OCI-LY3 (cell line): ENCODE results near the gene GUCY1A1.

ENCODE experiments used
- EZH2phosphoT487 ChIP-seq: fragments of 200-600 bp; shearing (Covaris generic); IDR thresholded peaks from 2 replicates; pipeline ENCODE4 v1.6.1; 2018; ENCODE audit warnings: antibody characterized with exemption, mixed run types, low read depth
- TF ChIP-seq, protein P1 (sequence below): fragments of 200-600, 300-600 bp; sonication (generic); IDR thresholded peaks from 2 replicates; pipeline ENCODE4 v1.5.1; 2014; ENCODE audit warnings: antibody characterized with exemption, low read length, low read depth

DNA sequence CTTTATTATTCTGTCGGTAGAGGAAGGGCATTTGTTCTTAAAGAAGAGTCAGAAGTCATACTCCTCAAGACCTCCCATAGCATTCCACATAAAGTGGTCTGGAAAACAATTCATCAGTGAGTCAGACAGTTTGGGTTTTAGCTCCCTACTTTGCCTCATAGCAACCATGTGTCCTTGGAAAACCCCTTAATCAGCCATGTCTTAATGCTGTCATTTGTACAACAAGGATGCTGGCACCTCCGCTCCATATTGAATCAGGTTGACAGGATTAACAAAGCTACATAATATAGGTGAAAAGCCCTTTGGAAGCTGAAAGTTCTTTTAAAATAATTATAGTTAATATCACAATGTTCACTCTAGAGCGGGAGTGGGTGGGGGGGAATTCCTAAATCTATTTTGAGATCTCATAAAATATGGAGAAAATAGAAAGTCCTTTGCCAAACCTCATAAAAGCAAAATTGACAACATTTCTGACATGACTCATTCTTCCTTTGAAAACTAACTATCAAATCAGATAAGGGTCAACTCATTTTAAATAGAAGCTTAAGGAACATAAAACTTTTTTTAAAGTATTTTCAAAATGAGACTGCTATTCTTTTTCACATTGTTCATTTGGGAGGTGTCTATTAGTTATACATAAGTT is 37.3 kb upstream of the GUCY1A1 start:
- TF ChIP-seq, protein P1, sequence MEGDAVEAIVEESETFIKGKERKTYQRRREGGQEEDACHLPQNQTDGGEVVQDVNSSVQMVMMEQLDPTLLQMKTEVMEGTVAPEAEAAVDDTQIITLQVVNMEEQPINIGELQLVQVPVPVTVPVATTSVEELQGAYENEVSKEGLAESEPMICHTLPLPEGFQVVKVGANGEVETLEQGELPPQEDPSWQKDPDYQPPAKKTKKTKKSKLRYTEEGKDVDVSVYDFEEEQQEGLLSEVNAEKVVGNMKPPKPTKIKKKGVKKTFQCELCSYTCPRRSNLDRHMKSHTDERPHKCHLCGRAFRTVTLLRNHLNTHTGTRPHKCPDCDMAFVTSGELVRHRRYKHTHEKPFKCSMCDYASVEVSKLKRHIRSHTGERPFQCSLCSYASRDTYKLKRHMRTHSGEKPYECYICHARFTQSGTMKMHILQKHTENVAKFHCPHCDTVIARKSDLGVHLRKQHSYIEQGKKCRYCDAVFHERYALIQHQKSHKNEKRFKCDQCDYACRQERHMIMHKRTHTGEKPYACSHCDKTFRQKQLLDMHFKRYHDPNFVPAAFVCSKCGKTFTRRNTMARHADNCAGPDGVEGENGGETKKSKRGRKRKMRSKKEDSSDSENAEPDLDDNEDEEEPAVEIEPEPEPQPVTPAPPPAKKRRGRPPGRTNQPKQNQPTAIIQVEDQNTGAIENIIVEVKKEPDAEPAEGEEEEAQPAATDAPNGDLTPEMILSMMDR = no peak
- TF ChIP-seq EZH2phosphoT487 = no peak
